ENCODE measurements around the gene WDFY4. TPM values are rescaled to one million over a fixed set of nuclear protein-coding genes. Genes with fewer than 3 reads are reported as not detected.

Gene WDFY4
- total RNA-seq, 1 donor from 2014 or later = not detected

DNA sequence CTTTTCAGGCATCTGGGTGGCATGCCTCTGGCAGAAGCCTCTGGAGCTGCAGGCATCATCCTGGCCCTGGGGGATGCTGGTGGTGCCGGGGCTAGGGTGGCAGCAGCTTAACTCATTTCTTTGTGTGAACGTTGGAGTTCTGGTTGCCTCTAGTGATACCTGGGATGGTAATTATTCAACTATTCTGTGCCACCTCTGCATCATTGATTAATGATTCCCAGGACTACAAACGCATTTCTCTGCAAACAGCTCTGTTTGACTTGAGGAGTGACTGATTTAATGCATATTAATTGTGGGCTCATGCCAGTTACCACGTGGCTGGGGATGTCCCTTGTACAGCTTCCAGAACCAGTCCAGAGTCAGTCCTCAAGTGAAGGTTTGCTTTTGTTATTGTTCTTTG lies 199.0 kb downstream of the WDFY4 start:
- Histone ChIP-seq H3K27me3 (no peaks in the 10 kb centered on the region), H3K4me3 (no peak overlapping the region), H2AFZ (replicated peaks) (no peak overlapping the region), H4K20me1 (ENCODE audit: low read depth) (no peaks in the 10 kb centered on the region), H3K27ac (no peak overlapping the region), H3K4me1 (no peaks in the 10 kb centered on the region), H3K79me2 (ENCODE audit: low read depth) (no peaks in the 10 kb centered on the region), H3K9me3 (ENCODE audit: low read depth) (no peaks in the 10 kb centered on the region), H3K4me2 (no peak overlapping the region), H3K36me3 (no peaks in the 10 kb centered on the region), H3F3A (ENCODE audit: low read depth) (no peaks in the 10 kb centered on the region), H3K9ac (no peak overlapping the region)
- H3K4me3 Mint-ChIP-seq = no peak overlapping the region
- H3K36me3 Mint-ChIP-seq = no peaks in the 10 kb centered on the region
- TF ChIP-seq, protein P1, sequence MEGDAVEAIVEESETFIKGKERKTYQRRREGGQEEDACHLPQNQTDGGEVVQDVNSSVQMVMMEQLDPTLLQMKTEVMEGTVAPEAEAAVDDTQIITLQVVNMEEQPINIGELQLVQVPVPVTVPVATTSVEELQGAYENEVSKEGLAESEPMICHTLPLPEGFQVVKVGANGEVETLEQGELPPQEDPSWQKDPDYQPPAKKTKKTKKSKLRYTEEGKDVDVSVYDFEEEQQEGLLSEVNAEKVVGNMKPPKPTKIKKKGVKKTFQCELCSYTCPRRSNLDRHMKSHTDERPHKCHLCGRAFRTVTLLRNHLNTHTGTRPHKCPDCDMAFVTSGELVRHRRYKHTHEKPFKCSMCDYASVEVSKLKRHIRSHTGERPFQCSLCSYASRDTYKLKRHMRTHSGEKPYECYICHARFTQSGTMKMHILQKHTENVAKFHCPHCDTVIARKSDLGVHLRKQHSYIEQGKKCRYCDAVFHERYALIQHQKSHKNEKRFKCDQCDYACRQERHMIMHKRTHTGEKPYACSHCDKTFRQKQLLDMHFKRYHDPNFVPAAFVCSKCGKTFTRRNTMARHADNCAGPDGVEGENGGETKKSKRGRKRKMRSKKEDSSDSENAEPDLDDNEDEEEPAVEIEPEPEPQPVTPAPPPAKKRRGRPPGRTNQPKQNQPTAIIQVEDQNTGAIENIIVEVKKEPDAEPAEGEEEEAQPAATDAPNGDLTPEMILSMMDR (IDR thresholded peaks at IDR 0.05) = no peak
- TF ChIP-seq EZH2phosphoT487 (IDR thresholded peaks at IDR 0.05) (no peak), EZH2 (IDR thresholded peaks at IDR 0.05) (no peak)
- DNase-seq (ENCODE audit: low spot score) = no peak
- H3K27me3 Mint-ChIP-seq (ENCODE audit: insufficient read depth, low read depth) = peaks cover 2% of the 10 kb centered on the region
- no peaks in the 10 kb centered on the region for H3K4me1 Mint-ChIP-seq
- H3K27ac Mint-ChIP-seq = no peak overlapping the region
- peaks cover 3% of the 10 kb centered on the region for H3K9me3 Mint-ChIP-seq

DNA sequence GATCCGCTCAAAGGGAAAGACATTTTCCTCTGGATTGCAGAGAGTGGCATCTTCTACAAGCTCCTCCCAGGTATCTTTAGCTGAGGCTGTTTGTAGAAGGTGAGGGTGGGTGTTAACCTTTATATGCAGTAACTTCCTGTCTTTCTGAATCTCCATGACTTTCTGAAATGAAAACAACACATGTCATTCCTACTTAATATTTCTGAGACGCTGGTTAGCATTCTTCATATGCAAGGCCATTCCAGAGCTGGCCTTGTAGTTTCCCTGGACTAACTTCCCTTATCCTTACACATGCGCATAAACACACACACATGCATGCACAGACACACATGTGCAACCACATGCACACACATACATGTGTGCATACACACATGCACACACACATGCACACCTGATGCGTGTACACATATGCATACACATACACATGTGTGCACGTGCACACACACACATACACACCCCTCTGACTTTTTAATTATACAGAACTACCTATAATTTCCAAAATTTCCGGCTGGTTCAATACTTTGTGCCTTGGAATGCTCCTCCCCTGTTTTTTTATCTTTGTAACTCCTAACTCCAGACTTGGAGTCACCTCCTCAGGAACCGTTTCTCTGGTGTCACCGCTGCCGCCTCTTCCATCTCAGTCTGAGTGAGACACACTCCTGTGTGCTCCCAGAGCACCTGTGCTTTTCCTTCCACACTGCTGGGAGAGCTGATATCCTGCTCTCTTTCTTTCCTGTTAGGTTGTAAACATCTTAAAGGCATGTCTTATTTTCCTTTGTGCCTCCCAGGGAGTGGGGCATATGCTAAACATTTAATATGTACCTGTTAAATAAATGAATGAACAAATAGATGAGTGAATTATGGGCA lies 199.7 kb downstream of the WDFY4 start:
- no peaks in the 10 kb centered on the region for H3K4me1 Mint-ChIP-seq
- no peaks in the 10 kb centered on the region for H3K9me3 ChIP-seq (ENCODE audit: low read depth)

DNA sequence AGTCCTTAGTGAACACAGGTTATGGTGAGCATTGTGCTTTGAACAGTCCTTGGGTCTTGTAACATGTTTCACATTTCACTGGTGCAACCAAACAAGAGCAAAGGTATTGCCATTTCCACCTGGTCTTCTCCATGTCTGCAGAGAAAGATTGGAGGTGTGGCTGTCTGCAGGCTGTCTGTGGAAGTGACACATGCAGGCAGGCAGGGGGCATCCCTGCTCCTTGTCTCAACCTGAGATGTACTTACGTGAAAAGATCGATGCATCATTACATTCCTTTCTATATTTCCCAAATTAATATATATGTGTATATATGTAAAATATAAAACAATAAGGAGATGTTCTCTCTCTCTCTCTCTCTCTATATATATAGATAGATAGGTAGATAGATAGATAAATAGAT lies 200.7 kb downstream of the WDFY4 start:
- H3K9ac ChIP-seq = no peak overlapping the region
- H3K27ac Mint-ChIP-seq = no peak overlapping the region
- no peaks in the 10 kb centered on the region for H4K20me1 ChIP-seq (ENCODE audit: low read depth)
- H3K36me3 ChIP-seq = no peaks in the 10 kb centered on the region
- H3K9me3 ChIP-seq (ENCODE audit: low read depth) = no peaks in the 10 kb centered on the region
- no peak overlapping the region for H3K4me2 ChIP-seq
- peak; percentile 43 for DNase-seq (ENCODE audit: low spot score)
- H3K4me3 ChIP-seq = no peak overlapping the region
- H2AFZ ChIP-seq (replicated peaks) = no peak overlapping the region
- H3K27ac ChIP-seq = no peak overlapping the region
- H3K9me3 Mint-ChIP-seq = peaks cover 3% of the 10 kb centered on the region
- H3K36me3 Mint-ChIP-seq = no peaks in the 10 kb centered on the region
- no peak overlapping the region for H3K4me3 Mint-ChIP-seq
- TF ChIP-seq, protein P1 (IDR thresholded peaks at IDR 0.05) = peak; percentile 55
- TF ChIP-seq EZH2phosphoT487 (IDR thresholded peaks at IDR 0.05) = no peak
- H3K27me3 ChIP-seq = no peaks in the 10 kb centered on the region
- H3K4me1 ChIP-seq = no peaks in the 10 kb centered on the region
- H3K4me1 Mint-ChIP-seq = no peaks in the 10 kb centered on the region
- no peaks in the 10 kb centered on the region for H3K79me2 ChIP-seq (ENCODE audit: low read depth)
- no peaks in the 10 kb centered on the region for H3F3A ChIP-seq (ENCODE audit: low read depth)
- no peaks in the 10 kb centered on the region for H3K27me3 Mint-ChIP-seq (ENCODE audit: insufficient read depth, low read depth)

More for the DNA sequence above, 199.7 kb downstream of the WDFY4 start:
- Histone ChIP-seq H3K4me2 (no peak overlapping the region), H3F3A (ENCODE audit: low read depth) (no peaks in the 10 kb centered on the region), H3K4me1 (no peaks in the 10 kb centered on the region), H3K79me2 (ENCODE audit: low read depth) (no peaks in the 10 kb centered on the region), H3K36me3 (no peaks in the 10 kb centered on the region), H4K20me1 (ENCODE audit: low read depth) (no peaks in the 10 kb centered on the region), H3K27ac (no peak overlapping the region), H3K27me3 (no peaks in the 10 kb centered on the region), H2AFZ (replicated peaks) (no peak overlapping the region), H3K9ac (no peak overlapping the region), H3K4me3 (no peak overlapping the region)
- DNase-seq (ENCODE audit: low spot score) = no peak
- Mint-ChIP-seq H3K27ac (peak overlapping the region; percentile 20), H3K36me3 (no peaks in the 10 kb centered on the region), H3K9me3 (peaks cover 3% of the 10 kb centered on the region), H3K27me3 (ENCODE audit: insufficient read depth, low read depth) (peaks cover 2% of the 10 kb centered on the region), H3K4me3 (no peak overlapping the region)
- TF ChIP-seq EZH2 (IDR thresholded peaks at IDR 0.05) (no peak), EZH2phosphoT487 (IDR thresholded peaks at IDR 0.05) (no peak)
- TF ChIP-seq, protein P1 (IDR thresholded peaks at IDR 0.05) = no peak
